ENCODE data around the gene SLC8A2. TPM values are rescaled to one million over a fixed set of nuclear protein-coding genes. Genes with fewer than 3 reads are reported as not detected.

Gene SLC8A2
- total and polyA plus RNA-seq, 2 experiments from 2014 or later, result 0.99 to 3.7 TPM

GRCh38 chr19:47483800-47484690, 12.4 kb upstream of the SLC8A2 start, which contains the start of gene KPTN:
Gene KPTN, minus strand, starts transcription at chr19:47484219. Its CDS starts 59 bp downstream, at chr19:47484160.
- Histone ChIP-seq H3K27me3 (no peaks in the 10 kb centered on the region), H3K4me3 (peak within 1 kb of the TSS; percentile 72), H3K27ac (peak within 1 kb of the TSS; percentile 97), H3K4me1 (ENCODE audit: low read depth) (no peaks in the 10 kb centered on the region), H3K9me3 (ENCODE audit: low read depth) (no peaks in the 10 kb centered on the region), H3K36me3 (no peaks in the 10 kb centered on the region)
- peak; percentile 94 to 95 for DNase-seq (ENCODE audit: low read depth in 1 of 2, low spot score in 1 of 2)
- TF ChIP-seq CTCF (IDR thresholded peaks at IDR 0.05; ENCODE audit: low read depth, low read length), result peak; percentile 98

GRCh38 chr19:47483200-47483599, 11.5 kb upstream of the SLC8A2 start:
- no peak overlapping the region for H3K4me3 ChIP-seq

GRCh38 chr19:47481460-47482052, 9.9 kb upstream of the SLC8A2 start:
- no peak overlapping the region for H3K27ac ChIP-seq
- no peaks in the 10 kb centered on the region for H3K36me3 ChIP-seq
- DNase-seq (ENCODE audit: low read depth in 1 of 2, low spot score in 1 of 2), result no peak
- H3K9me3 ChIP-seq (ENCODE audit: low read depth), result no peaks in the 10 kb centered on the region
- no peak overlapping the region for H3K4me3 ChIP-seq
- no peak for TF ChIP-seq CTCF (IDR thresholded peaks at IDR 0.05; ENCODE audit: low read depth, low read length)
- H3K4me1 ChIP-seq (ENCODE audit: low read depth), result no peaks in the 10 kb centered on the region
- no peaks in the 10 kb centered on the region for H3K27me3 ChIP-seq

More at GRCh38 chr19:47483200-47483599, 11.5 kb upstream of the SLC8A2 start:
- no peaks in the 10 kb centered on the region for H3K9me3 ChIP-seq (ENCODE audit: low read depth)
- H3K4me1 ChIP-seq (ENCODE audit: low read depth), result no peaks in the 10 kb centered on the region
- no peak for DNase-seq (ENCODE audit: low read depth in 1 of 2, low spot score in 1 of 2)
- H3K36me3 ChIP-seq, result no peaks in the 10 kb centered on the region
- no peak for TF ChIP-seq CTCF (IDR thresholded peaks at IDR 0.05; ENCODE audit: low read depth, low read length)
- H3K27ac ChIP-seq, result no peak overlapping the region
- H3K27me3 ChIP-seq, result no peaks in the 10 kb centered on the region

- H3K4me3 ChIP-seq, result no peak overlapping the region
- no peaks in the 10 kb centered on the region for H3K4me1 ChIP-seq (ENCODE audit: low read depth)
- DNase-seq (ENCODE audit: low read depth in 1 of 2, low spot score in 1 of 2), result no peak
- H3K27me3 ChIP-seq, result no peaks in the 10 kb centered on the region
- TF ChIP-seq CTCF (IDR thresholded peaks at IDR 0.05; ENCODE audit: low read depth, low read length), result no peak
- H3K9me3 ChIP-seq (ENCODE audit: low read depth), result no peaks in the 10 kb centered on the region
- H3K36me3 ChIP-seq, result no peaks in the 10 kb centered on the region
- no peak overlapping the region for H3K27ac ChIP-seq
Observed at GRCh38 chr19:47480658-47481057, 9.0 kb upstream of the SLC8A2 start.

GRCh38 chr19:47479701-47480503, 8.2 kb upstream of the SLC8A2 start:
- H3K4me1 ChIP-seq (ENCODE audit: low read depth), result no peaks in the 10 kb centered on the region
- no peaks in the 10 kb centered on the region for H3K9me3 ChIP-seq (ENCODE audit: low read depth)
- H3K27me3 ChIP-seq, result no peaks in the 10 kb centered on the region
- TF ChIP-seq CTCF (IDR thresholded peaks at IDR 0.05; ENCODE audit: low read depth, low read length), result no peak
- peak; percentile 39 to 56 for DNase-seq (ENCODE audit: low read depth in 1 of 2, low spot score in 1 of 2)
- no peaks in the 10 kb centered on the region for H3K36me3 ChIP-seq
- no peak overlapping the region for H3K4me3 ChIP-seq
- no peak overlapping the region for H3K27ac ChIP-seq

Data from cardiac muscle cell (in vitro differentiated cells and primary cell).